22Rv1 (cell line): Measurements from ENCODE around the gene HOTAIR.
A peak's percentile ranks its signal among the peaks of the same experiment; 100 is the strongest.

Experiments used
- H3K27ac ChIP-seq: fragments of 450-650 bp; 2 replicates; pipeline ENCODE4 v1.5.1; 2017
- CTCF ChIP-seq: fragments of 450-650 bp; IDR thresholded peaks from 2 replicates; pipeline ENCODE4 v1.5.1; 2017; ENCODE audit warnings: mild to moderate bottlenecking
- ZFX ChIP-seq: fragments of 450-650 bp; IDR thresholded peaks from 2 replicates; pipeline ENCODE4 v1.6.1; 2017; ENCODE audit warnings: antibody characterized with exemption, borderline replicate concordance

Gene HOTAIR

DNA sequence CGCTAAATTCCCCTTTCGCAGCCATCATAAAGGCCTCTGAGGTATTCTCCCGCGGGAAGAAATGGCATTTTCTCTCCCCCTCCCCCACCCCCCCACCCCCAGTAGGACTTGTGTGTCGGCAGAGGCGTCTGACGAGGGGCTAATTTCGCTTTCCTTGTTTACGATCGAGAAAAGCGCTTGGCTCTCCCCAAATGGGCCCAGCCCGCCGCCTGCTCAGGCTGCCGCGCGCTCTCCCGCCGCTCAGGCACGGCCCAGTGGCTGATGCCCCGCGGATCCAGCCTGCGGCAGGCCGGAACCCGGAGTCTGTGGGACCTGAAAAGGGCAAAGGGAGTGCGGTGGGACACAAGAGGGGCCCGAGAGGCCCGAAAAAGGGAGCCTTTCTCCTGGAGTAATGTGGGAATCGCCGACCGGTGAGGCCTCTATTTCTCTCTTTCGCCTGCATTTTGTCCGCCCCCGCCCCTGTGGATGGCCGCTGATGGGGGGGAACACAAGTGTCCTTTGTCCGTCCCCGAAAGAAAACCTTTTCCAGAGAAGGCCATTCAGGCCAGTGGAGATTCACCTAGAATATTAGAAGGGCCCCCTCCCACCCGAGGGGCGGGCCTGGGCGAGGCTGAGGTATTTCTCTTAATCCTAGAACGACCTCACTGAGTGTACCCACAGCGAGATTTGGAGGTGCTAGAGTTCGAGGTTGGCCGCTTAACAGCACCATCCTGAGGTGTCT is 44.5 kb upstream of the HOTAIR start:
- H3K27ac ChIP-seq = no peak overlapping the region

DNA sequence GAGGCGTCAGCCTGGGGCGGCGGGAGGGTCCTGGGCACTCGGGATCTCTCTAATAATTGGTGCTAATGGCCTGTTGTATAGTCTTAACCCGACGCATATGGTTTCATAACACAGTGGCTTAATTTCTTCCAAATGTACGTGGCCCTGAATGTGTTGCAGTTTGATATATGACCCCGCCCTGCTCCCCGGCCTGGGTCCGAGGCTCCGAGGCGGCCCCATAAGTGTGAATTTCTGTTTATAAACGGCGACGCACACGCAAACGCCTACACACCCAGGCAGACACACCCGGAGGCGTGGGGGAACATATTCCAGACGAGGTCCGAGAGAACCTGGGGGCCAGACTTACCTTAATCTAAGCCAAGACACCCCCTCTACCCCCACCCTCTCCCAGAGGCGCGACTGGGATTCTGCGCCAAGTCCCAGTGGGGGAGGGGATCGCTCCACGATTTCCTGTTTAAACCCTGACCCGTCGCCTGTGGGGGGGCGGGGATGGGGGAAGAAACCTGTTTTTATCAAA is 43.8 kb upstream of the HOTAIR start:
- TF ChIP-seq CTCF (no peak), ZFX (no peak)
- peak overlapping the region; percentile 83 for H3K27ac ChIP-seq

More for the DNA sequence above, 44.5 kb upstream of the HOTAIR start:
- no peak for TF ChIP-seq CTCF
- TF ChIP-seq ZFX = no peak

DNA sequence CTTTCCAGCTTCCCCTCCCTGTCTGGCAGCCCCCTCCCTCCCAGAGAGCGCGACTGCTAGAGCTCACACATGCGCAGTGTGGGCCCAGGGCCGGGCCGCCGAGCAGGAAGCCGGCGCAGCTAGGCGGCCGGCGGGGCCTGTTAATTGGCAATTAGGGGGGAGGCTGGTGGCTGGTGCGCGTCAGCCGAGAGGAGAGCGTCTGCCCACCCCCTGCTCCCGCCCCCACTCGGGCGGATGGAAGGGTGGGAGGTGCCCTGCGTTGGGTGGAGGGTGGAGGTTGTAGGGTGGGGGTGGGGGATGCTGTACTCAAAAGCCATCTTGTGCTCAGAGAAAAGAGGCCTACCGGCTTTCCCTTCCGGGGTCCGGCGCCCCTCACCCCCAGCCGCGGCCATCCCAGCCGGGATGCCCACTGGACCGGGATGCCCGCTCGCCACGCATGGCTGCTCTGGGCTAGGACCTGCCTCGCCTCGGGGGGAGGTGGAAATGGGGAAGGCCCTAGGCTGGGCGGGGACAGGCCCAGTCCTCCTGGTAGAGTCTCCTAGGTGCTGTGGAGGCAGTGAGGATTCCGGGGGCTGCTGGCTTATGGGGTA is 43.2 kb upstream of the HOTAIR start:
- TF ChIP-seq CTCF (peak; percentile 19; the same call in 1 of the 2 replicates), ZFX (no peak)
- H3K27ac ChIP-seq = peak overlapping the region; percentile 83

- H3K27ac ChIP-seq = peak overlapping the region; percentile 83
- no peak for TF ChIP-seq ZFX
- peak; percentile 41 for TF ChIP-seq CTCF
These were observed 42.5 kb upstream of the HOTAIR start for GRCh38 chr12:54017027-54017788.

DNA sequence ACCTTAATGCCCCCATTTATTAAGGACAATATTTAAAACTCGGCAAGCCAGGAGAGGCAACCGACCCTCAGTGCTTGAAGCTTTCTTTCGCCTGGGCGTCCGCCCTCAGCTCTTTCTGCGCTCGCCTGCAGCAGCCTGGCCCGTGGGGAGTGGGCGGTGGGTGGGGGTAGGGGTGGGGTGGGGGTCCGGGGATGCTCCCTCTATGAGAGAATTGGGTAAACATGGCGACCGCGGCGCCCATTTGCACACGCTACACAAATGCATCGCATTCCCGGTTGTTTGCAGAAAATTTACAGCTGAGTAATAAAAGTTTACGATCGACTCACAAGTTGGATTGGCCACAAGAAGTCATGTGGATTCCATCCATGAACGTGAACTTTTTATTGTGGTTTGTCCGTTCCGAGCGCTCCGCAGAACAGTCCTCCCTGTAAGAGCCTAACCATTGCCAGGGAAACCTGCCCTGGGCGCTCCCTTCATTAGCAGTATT is 41.8 kb upstream of the HOTAIR start:
- TF ChIP-seq CTCF (no peak), ZFX (no peak)
- peak overlapping the region; percentile 83 for H3K27ac ChIP-seq

- H3K27ac ChIP-seq = peak overlapping the region; percentile 83
- TF ChIP-seq CTCF = no peak
- no peak for TF ChIP-seq ZFX
These were observed 41.3 kb upstream of the HOTAIR start for GRCh38 chr12:54016051-54016450.
